ENCODE data around the gene REC8.

REC8 gene

DNA sequence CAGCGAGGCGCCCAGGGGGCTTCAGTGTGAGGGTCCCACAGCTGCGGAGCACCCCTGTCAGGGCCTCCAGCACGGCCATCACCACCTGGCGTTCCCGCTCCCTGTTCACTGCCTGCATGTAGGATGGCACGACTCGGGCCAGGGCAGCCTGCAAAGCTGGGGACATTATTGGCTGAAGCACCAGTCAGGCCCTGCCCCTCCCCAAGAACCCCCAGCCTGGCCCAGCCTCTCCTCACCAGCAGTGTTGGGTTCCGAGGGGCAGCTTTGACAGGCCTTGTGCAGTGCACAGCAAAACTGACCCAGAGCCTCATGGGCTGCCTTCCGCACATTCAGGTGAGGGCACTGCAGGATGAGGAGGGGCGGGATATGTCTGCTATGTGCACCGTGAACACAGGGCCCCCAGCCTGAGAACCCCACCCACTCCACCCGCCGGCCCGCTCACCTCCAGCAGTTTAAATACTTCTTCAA lies 11.2 kb downstream of the REC8 start:
- no peak for DNase-seq (ENCODE audit: low read depth, low spot score)

GRCh38 chr14:24184104-24184970 lies 12.5 kb downstream of the REC8 start:
- DNase-seq (ENCODE audit: low read depth, low spot score), result no peak

GRCh38 chr14:24185026-24185425 lies 13.1 kb downstream of the REC8 start:
- no peak for DNase-seq (ENCODE audit: low read depth, low spot score)

- no peak for DNase-seq (ENCODE audit: low read depth, low spot score)
Measured at GRCh38 chr14:24185741-24186140, 13.9 kb downstream of the REC8 start.

DNA sequence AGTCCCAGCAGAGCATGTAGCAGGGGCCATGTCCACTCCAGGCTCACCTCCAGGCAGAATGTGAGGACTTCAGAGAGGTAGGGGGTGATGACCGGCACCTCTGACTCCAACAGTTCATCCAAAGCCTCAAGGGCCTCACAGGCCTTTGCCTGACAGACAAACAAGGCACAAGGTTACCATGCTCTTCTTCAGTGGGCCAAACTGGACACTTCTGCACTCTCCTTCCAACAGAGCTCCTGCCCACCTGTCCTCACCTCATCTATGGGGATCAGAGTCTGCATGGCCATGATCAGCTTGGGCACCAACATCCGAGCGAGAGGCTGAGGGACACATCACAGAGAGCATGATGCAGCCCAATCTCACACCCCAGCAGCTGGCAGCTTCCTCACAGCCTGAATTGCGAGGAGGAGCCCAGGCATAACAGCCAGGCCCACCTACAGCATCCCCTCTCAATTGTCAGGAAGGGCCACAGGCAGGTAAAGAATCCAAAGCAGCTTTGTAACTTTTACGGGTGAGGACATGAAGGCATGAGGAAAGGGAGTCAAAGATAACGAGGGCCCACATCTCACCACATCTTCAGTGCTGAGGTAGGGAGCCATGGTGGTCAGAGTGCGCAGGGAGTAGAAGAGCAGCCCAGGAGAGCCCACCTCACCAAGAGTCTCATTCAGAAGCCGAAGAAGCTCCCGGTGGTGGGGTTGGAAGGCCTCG lies 15.1 kb downstream of the REC8 start:
- DNase-seq (ENCODE audit: low read depth, low spot score), result no peak

DNA sequence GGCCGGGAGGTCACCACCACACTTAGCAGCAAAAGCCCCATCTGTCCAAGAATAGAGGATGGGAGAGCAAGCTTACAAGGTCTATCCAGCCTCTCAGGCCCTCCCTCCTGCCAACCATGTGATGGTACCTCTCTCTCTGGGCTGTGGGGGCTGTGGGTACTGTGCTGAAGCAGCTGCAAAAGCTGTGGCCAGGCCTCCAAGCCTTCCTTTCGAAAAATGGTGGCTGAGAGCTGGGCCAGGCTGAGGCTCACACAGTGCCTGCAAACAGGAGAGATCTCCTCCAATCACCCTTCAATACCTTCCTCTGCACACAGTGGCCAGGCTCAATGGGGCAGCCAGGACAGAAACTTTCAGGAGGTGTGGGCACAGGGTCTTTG lies 15.6 kb downstream of the REC8 start:
- DNase-seq (ENCODE audit: low read depth, low spot score), result no peak

DNA sequence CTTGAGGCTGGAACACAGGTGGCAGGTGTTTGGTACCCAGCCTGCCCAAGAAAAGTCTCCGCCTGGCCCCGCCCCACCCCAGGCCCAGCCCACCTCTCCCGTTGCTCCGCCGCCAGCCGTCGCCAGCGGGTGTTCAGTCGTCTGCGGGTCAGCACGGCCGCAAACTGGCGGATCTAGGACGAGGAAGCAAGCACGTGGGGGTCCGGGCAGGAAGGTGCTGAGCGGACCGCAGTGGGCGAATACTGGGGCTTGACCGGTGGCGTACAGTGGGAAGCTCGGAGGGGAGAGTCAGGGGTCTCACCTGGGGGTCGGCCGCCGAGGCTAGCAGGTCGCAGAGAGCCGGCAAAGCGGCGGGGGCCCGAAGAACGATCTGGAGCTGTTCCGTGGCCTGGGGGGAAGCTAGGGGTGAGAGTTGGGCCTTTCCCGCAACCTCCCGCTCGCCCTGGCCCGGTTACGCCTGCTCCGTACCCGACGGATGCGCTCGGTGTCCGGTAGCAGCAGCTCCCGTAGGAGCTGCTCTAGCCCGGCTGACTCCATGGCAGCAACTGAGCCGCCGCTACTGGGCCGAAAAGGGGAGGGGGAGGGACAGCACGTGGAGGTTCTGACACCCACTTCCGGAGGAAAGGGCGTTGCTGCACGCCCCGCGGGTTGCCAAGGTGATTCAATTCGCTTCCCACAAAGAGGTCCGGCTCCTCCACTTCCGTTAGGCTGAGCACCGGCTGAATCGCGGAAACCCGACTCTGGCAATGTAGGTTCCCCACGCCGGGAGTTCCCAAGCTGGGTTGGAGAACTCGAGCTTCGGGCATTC lies 16.6 kb downstream of the REC8 start, which contains the start of gene IPO4:
Gene IPO4 (minus strand): TSS at position 566 of the 808 bp plus-strand sequence. CDS start 29 bp downstream, at position 537.
- DNase-seq (ENCODE audit: low read depth, low spot score), result peak; percentile 98

DNA sequence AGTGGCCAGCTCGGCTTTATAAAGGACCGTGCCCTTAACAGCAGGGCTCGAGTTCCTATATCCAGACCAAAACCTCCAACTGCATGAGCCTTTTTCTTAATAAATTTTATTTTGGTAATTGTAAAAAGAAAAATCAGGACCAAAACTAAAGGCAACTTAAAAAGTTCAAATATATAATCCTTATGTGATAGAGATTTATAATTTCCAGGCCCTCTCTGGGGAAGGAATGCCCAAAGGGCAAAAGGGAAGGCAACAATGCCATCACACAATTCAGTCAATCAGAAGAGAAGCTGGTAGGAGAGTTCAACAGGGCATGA lies 17.1 kb downstream of the REC8 start:
- no peak for DNase-seq (ENCODE audit: low read depth, low spot score)

DNA sequence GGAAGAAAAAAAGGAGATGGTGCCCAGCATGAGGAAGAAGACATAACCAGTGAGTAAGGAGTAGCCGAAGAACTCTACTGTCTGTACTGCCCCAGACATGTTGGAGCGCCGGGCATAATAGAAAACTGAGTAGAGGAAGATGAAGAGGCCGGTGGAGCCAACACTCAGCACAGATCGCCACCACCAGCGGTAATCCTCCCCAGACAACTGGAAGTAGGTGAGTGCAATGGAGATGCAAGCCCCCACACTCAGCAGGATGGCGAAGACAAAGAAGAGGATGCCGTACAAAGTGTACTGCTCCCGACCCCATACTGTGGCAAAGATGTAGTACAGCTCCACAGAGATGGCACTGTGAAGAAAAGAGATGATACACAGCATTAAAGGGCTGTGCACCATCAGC lies 17.6 kb downstream of the REC8 start:
- no peak for DNase-seq (ENCODE audit: low read depth, low spot score)

- no peak for DNase-seq (ENCODE audit: low read depth, low spot score)
Measured at GRCh38 chr14:24190416-24190815, 18.5 kb downstream of the REC8 start.

DNA sequence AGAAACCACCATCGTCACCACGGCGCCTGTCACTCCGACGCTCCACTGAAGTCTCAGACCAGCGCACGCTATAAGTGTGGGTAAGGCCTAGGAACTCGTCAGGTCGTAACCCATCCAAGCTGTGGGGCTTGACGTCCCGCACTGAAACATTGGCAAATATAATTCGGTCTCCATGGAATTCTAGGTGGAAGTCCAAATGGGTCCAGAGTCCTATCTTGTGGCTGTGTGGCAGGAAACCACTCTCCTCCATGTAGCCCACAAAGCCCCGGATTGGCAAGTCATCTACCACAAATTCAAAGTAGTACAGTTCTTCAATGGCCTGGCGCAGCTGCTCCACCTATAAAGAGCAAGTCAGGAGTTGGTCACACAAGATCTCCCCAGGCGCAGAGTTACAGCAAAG lies 21.1 kb downstream of the REC8 start:
- no peak for DNase-seq (ENCODE audit: low read depth, low spot score)

GRCh38 chr14:24194186-24194872 lies 22.4 kb downstream of the REC8 start:
- no peak for DNase-seq (ENCODE audit: low read depth, low spot score)

DNA sequence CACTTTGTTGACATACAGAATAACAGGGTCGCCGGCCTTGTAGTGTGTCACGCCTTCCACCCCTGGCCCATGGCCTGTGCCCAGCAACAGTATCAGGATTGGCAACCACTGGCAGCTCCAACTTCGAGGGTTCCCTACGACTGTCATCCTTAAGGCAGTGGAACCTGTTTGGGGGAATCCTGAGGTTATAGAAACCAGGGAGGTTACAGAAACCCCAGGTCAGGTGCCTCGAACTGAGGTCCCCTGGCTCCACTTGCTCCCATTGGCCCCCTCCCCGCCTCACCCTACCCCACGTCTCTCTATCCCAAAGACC lies 22.9 kb downstream of the REC8 start:
- DNase-seq (ENCODE audit: low read depth, low spot score), result no peak

GRCh38 chr14:24195186-24196070 lies 23.5 kb downstream of the REC8 start, which contains the start of gene TM9SF1:
Gene TM9SF1 (minus strand): TSS chr14:24195441. CDS start chr14:24195019, 422 bp downstream.
- peak; percentile 92 for DNase-seq (ENCODE audit: low read depth, low spot score)

GRCh38 chr14:24196071-24197055 lies 24.5 kb downstream of the REC8 start:
- peak; percentile 60 for DNase-seq (ENCODE audit: low read depth, low spot score)

DNA sequence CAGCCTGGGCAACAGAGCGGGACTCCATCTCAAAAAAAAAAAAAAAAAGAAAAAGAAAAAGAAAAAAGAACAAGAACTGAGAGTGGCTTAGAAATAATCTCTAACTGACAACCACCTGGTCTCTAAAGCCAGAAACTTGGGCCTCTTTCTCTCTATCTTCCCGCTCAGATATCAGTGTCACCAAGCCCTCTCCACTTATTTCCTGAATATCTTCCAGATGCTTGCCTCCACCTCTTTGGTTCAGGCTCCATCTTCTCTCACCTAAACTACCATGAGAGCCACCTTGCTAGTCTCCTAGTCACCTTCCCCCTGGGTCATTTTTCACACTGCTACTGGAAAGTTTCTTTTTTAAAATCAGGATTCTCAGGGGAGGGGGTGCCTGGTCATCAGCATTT lies 25.2 kb downstream of the REC8 start:
- DNase-seq (ENCODE audit: low read depth, low spot score), result no peak

GRCh38 chr14:24198814-24199524 lies 27.1 kb downstream of the REC8 start:
- no peak for DNase-seq (ENCODE audit: low read depth, low spot score)

DNA sequence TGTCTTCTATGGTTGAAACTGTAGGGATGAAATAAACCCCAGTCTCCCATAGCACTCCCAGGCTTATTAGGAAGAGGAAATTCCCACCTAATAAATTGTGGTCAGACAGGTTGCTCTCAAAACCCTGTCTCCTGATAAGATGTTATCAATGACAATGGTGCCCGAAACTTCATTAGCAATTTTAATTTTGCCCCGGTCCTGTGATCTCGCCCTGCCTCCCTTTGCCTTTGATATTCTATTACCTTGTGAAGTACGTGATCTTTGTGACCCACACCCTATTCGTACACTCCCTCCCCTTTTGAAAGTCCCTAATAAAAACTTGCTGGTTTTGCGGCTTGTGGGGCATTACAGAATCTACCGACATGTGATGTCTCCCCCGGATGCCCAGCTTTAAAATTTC lies 30.7 kb downstream of the REC8 start:
- peak; percentile 35 for DNase-seq (ENCODE audit: low read depth, low spot score)

All from ELF-1 (cell line).